H1 (cell line): ENCODE measurements around the gene WDR1. TPM values are rescaled to one million over a fixed set of nuclear protein-coding genes. Genes with fewer than 3 reads are reported as not detected.

Experiments
- CTCF ChIA-PET: fragments of 300-600 bp; sonication (Branson Sonifier 250); formaldehyde crosslinking; loops from one replicate; lab custom pipeline; 2021; ENCODE audit not compliant: partially characterized antibody; lab: Charles Lee
- POLR2A ChIA-PET: fragments of 300-600 bp; sonication (Branson Sonifier 250); formaldehyde crosslinking; loops from one replicate; lab custom pipeline; 2021; ENCODE audit warnings: inconsistent platforms; ENCODE audit not compliant: partially characterized antibody; lab: Charles Lee
- DNase-seq, 2 experiments: peaks; one replicate each; pipeline versions ENCODE4 v3.0.0 to v3.0.0-alpha.2; 2010 to 2022; ENCODE audit warnings: low spot score in 2 of 2, low read depth in 1 of 2, mixed read lengths in 1 of 2
- FAIRE-seq: peaks from 2 replicates; lab custom pipeline; 2011; peaks lifted over from hg19 to GRCh38; lab: Jason Lieb, UNC
- H2AFZ ChIP-seq: 2 replicates; pipeline ENCODE4 v1.8.1; 2012; ENCODE audit warnings: low read length, inconsistent platforms
- H2AK5ac ChIP-seq: 2 replicates; pipeline ENCODE4 v1.6.1; 2013; ENCODE audit warnings: low read depth, low read length
- H2BK120ac ChIP-seq: replicated peaks from 2 replicates; pipeline ENCODE3; 2013; ENCODE audit warnings: low read depth, low read length, inconsistent platforms
- H2BK12ac ChIP-seq: 2 replicates; pipeline ENCODE4 v1.6.1; 2013; ENCODE audit warnings: low read depth, low read length
- H2BK15ac ChIP-seq: 2 replicates; pipeline ENCODE4 v1.6.1; 2013; ENCODE audit warnings: low read length
- H2BK20ac ChIP-seq: 2 replicates; pipeline ENCODE4 v1.6.1; 2013; ENCODE audit warnings: low read length
- H2BK5ac ChIP-seq: 2 replicates; pipeline ENCODE4 v1.6.1; 2013; ENCODE audit warnings: low read depth, low read length
- H3K14ac ChIP-seq: 2 replicates; pipeline ENCODE4 v1.6.1; 2013; ENCODE audit warnings: inconsistent platforms; ENCODE audit not compliant: insufficient read length
- H3K18ac ChIP-seq: 2 replicates; pipeline ENCODE4 v1.6.1; 2013; ENCODE audit warnings: low read length; ENCODE audit errors: extremely low read depth
- H3K23ac ChIP-seq: 2 replicates; pipeline ENCODE4 v1.6.1; 2013; ENCODE audit warnings: inconsistent platforms; ENCODE audit not compliant: insufficient read length
- H3K23me2 ChIP-seq: 2 replicates; pipeline ENCODE4 v1.6.1; 2013; ENCODE audit warnings: low read depth, low read length
- H3K27ac ChIP-seq: 2 replicates; pipeline ENCODE4 v1.6.1; 2011; ENCODE audit warnings: low read depth, low read length, inconsistent platforms
- H3K27me3 ChIP-seq, 4 experiments: replicated peaks in 1 of 4; 1 replicate in 1 of 4; 2 replicates in 3 of 4; pipeline versions ENCODE4 v1.6.1 to v1.8.1; 2011 to 2013; ENCODE audit warnings: low read length in 3 of 4, mild to moderate bottlenecking in 3 of 4, inconsistent platforms in 2 of 4, mixed read lengths in 2 of 4, moderate library complexity in 1 of 4; ENCODE audit not compliant: control insufficient read depth in 3 of 4, insufficient read depth in 3 of 4; ENCODE audit errors: extremely low read depth in 1 of 4
- H3K36me3 ChIP-seq, 4 experiments: 2 replicates each; pipeline versions ENCODE4 v1.6.1 to v1.8.1; 2011 to 2013; ENCODE audit warnings: mild to moderate bottlenecking in 4 of 4, low read length in 3 of 4, moderate library complexity in 2 of 4, control low read depth in 1 of 4, inconsistent platforms in 1 of 4; ENCODE audit not compliant: insufficient read depth in 4 of 4, control insufficient read depth in 2 of 4
- H3K4ac ChIP-seq: replicated peaks from 2 replicates; pipeline ENCODE3; 2013; ENCODE audit warnings: low read length, low read depth, mixed read lengths, inconsistent platforms; ENCODE audit not compliant: insufficient read length
- H3K4me1 ChIP-seq, 4 experiments: replicated peaks in 1 of 4; 1 replicate in 1 of 4; 2 replicates in 3 of 4; pipeline versions ENCODE4 v1.6.1 to v1.8.1; 2011 to 2013; ENCODE audit warnings: low read length in 3 of 4, inconsistent platforms in 2 of 4, mixed read lengths in 1 of 4; ENCODE audit not compliant: insufficient read depth in 4 of 4, control insufficient read depth in 3 of 4
- H3K4me2 ChIP-seq, 2 experiments: 2 replicates each; pipeline versions ENCODE4 v1.6.1 to v1.8.1; 2011 to 2013; ENCODE audit warnings: low read depth in 2 of 2, low read length in 2 of 2, control low read depth in 1 of 2, inconsistent platforms in 1 of 2, mild to moderate bottlenecking in 1 of 2; ENCODE audit not compliant: insufficient read depth in 1 of 2
- H3K4me3 ChIP-seq, 4 experiments: fragments of 200-600, 300-600 bp in 1 of 4; sonication (generic), shearing (Covaris generic), sonication (Bioruptor Twin) in 1 of 4; 2 replicates each; pipeline versions ENCODE4 v1.5.1 to v1.8.1; 2011 to 2016; ENCODE audit warnings: low read length in 4 of 4, low read depth in 3 of 4, control low read depth in 2 of 4, inconsistent platforms in 2 of 4, mild to moderate bottlenecking in 2 of 4, mixed read lengths in 1 of 4, moderate library complexity in 1 of 4; ENCODE audit not compliant: insufficient read depth in 2 of 4; ENCODE audit errors: extremely low read depth in 1 of 4
- H3K56ac ChIP-seq: replicated peaks from 2 replicates; pipeline ENCODE3; 2013; ENCODE audit warnings: low read depth, mild to moderate bottlenecking, mixed read lengths, low read length, inconsistent platforms; ENCODE audit not compliant: insufficient read length
- H3K79me1 ChIP-seq: 2 replicates; pipeline ENCODE4 v1.6.1; 2013; ENCODE audit warnings: low read depth, low read length, control low read depth
- H3K79me2 ChIP-seq, 2 experiments: 2 replicates each; pipeline versions ENCODE4 v1.6.1 to v1.8.1; 2012 to 2013; ENCODE audit warnings: low read length in 2 of 2, mild to moderate bottlenecking in 2 of 2, inconsistent platforms in 1 of 2; ENCODE audit not compliant: insufficient read depth in 2 of 2, control insufficient read depth in 1 of 2
- H3K9ac ChIP-seq, 4 experiments: replicated peaks in 1 of 4; 1 replicate in 1 of 4; 2 replicates in 3 of 4; pipeline versions ENCODE4 v1.6.1 to v1.8.1; 2011 to 2013; ENCODE audit warnings: low read depth in 3 of 4, low read length in 3 of 4, control low read depth in 2 of 4, mild to moderate bottlenecking in 2 of 4, moderate library complexity in 2 of 4, inconsistent platforms in 1 of 4; ENCODE audit errors: extremely low read depth in 1 of 4
- H3K9me3 ChIP-seq, 2 experiments: 2 replicates each; pipeline versions ENCODE4 v1.6.1 to v1.8.1; 2012 to 2013; ENCODE audit warnings: mild to moderate bottlenecking in 2 of 2, moderate library complexity in 2 of 2, control low read depth in 1 of 2, inconsistent platforms in 1 of 2, low read depth in 1 of 2, low read length in 1 of 2, mixed read lengths in 1 of 2; ENCODE audit not compliant: insufficient read depth in 2 of 2
- H4K20me1 ChIP-seq, 2 experiments: replicated peaks in 1 of 2; 2 replicates each; pipeline versions ENCODE3 to v1.8.1; 2011 to 2013; ENCODE audit warnings: inconsistent platforms in 2 of 2, low read length in 2 of 2, mild to moderate bottlenecking in 1 of 2; ENCODE audit not compliant: insufficient read depth in 2 of 2, control insufficient read depth in 1 of 2
- H4K5ac ChIP-seq: 2 replicates; pipeline ENCODE4 v1.6.1; 2013; ENCODE audit warnings: low read length, low read depth, mixed read lengths, inconsistent platforms; ENCODE audit not compliant: insufficient read length
- H4K8ac ChIP-seq: 2 replicates; pipeline ENCODE4 v1.8.0; 2013; ENCODE audit warnings: mild to moderate bottlenecking, moderate library complexity, low read length, inconsistent platforms; ENCODE audit not compliant: insufficient read depth; ENCODE audit errors: extremely low read depth
- H4K91ac ChIP-seq: replicated peaks from 2 replicates; pipeline ENCODE3; 2013; ENCODE audit warnings: low read length, mixed read lengths, inconsistent platforms; ENCODE audit not compliant: insufficient read length
- CHD1 ChIP-seq: IDR thresholded peaks from 2 replicates; pipeline ENCODE4 v1.6.1; 2012; ENCODE audit warnings: low read depth, low read length, improper control_type of control experiment
- E2F6 ChIP-seq: IDR thresholded peaks from 2 replicates; pipeline ENCODE4 v1.6.1; 2012; ENCODE audit warnings: inconsistent platforms
- NANOG ChIP-seq: IDR thresholded peaks from 2 replicates; pipeline ENCODE4 v1.6.1; 2011; ENCODE audit warnings: low read length, low read depth, mild to moderate bottlenecking, inconsistent platforms; ENCODE audit not compliant: insufficient read depth, poor library complexity, severe bottlenecking
- NRF1 ChIP-seq: IDR thresholded peaks from 2 replicates; pipeline ENCODE4 v1.6.1; 2011; ENCODE audit warnings: mild to moderate bottlenecking, low read depth, low read length, improper control_type of control experiment
- SP1 ChIP-seq: IDR thresholded peaks from 2 replicates; pipeline ENCODE4 v1.6.1; 2011; ENCODE audit warnings: low read depth, low read length
- SUZ12 ChIP-seq: fragments of 200-600 bp; sonication (generic); IDR thresholded peaks from 2 replicates; pipeline ENCODE4 v1.6.1; 2012; ENCODE audit warnings: mild to moderate bottlenecking, inconsistent platforms, low read length, moderate library complexity, mixed read lengths
- TAF7 ChIP-seq: optimal IDR thresholded peaks from 2 replicates; pipeline ENCODE3; 2011; ENCODE audit warnings: low read depth, mild to moderate bottlenecking, inconsistent platforms, low read length, moderate library complexity, borderline replicate concordance
- WGBS, 2 experiments: shearing (Covaris generic) in 1 of 2; methylation state at CpG; one replicate each; pipeline versions ENCODE4 v1.1.6 to v1.1.7; 2013 to 2015; ENCODE audit warnings: low lambda C conversion rate in 2 of 2, mixed read lengths in 2 of 2, inconsistent platforms in 1 of 2, low coverage in 1 of 2, missing lambda C conversion rate in 1 of 2; ENCODE audit not compliant: insufficient replicate concordance in 2 of 2, insufficient coverage in 1 of 2, insufficient read length in 1 of 2; ENCODE audit errors: extremely low coverage in 1 of 2, missing lambda C conversion rate in 1 of 2; 5-methylcytosine and 5-hydroxymethylcytosine counted together
- polyA plus RNA-seq, 7 experiments: library from polyadenylated mRNA; depleted of rRNA in 3 of 7; stranded (reverse) in 5 of 7; unstranded in 2 of 7; fragments of >200 nt in 5 of 7; fragments of 200-250 nt in 2 of 7; gene quantifications; 1 replicate in 5 of 7; 2 replicates in 1 of 7; 4 replicates in 1 of 7; pipeline versions ENCODE4 v1.2.1 to v1.2.3, GENCODE V29; 2011 to 2013; ENCODE audit warnings: missing spikeins in 2 of 7, mixed read lengths in 2 of 7
- total RNA-seq: library from RNA; stranded (reverse); fragmentation: NEBNext Ultra II Directional; extraction: Animal tissue kit (Norgen Biotek cat#: 25700); gene quantifications from 2 replicates; pipeline ENCODE4 v1.2.1, GENCODE V29; 2021

Gene WDR1
- total and polyA plus RNA-seq, 2 of the 8 experiments (the other 6 are each of a cell fraction or from before 2014, with no cell fraction given), result 315 to 377 TPM

GRCh38 chr4:10134141-10134540 lies 17.5 kb upstream of the WDR1 start:
- Histone ChIP-seq H4K91ac (no peak overlapping the region), H3K79me1 (no peaks in the 10 kb centered on the region), H2BK12ac (no peak overlapping the region), H3K14ac (no peak overlapping the region), H3K27ac (no peak overlapping the region), H4K8ac (no peak overlapping the region), H3K9ac (no peak overlapping the region), H4K5ac (no peak overlapping the region), H3K36me3 (no peaks in the 10 kb centered on the region), H2BK120ac (no peak overlapping the region), H3K18ac (no peak overlapping the region), H2AK5ac (no peak overlapping the region), H3K27me3 (no peaks in the 10 kb centered on the region; a peak in 1 of 7 replicates), H3K9me3 (no peaks in the 10 kb centered on the region; a peak in 1 of 4 replicates), H2BK15ac (no peak overlapping the region), H3K4me1 (no peaks in the 10 kb centered on the region; a peak in 1 of 7 replicates), H3K56ac (no peak overlapping the region), H2AFZ (no peak overlapping the region), H3K4me2 (no peak overlapping the region), H2BK5ac (no peak overlapping the region), H3K23me2 (no peaks in the 10 kb centered on the region), H3K4me3 (no peak overlapping the region), H3K4ac (no peak overlapping the region), H2BK20ac (no peak overlapping the region), H3K79me2 (no peaks in the 10 kb centered on the region), H4K20me1 (no peaks in the 10 kb centered on the region), H3K23ac (no peak overlapping the region)
- DNase-seq (no peak), FAIRE-seq (no peak)
- CTCF ChIA-PET, result interaction anchor here (1.0 to 2.0 kb wide), 2 partner anchors 10 to 15 kb away, joined by 3 to 10 read pairs; no protein-coding TSS in a partner anchor
- 91% methylated on average over 5 of the region's 5 CpGs; no CpG with 5 or more reads in 1 of the 2 experiments for WGBS, 2 experiments
- POLR2A ChIA-PET, result interaction anchor here (1.0 to 6.8 kb wide), 2 partner anchors 12 to 15 kb away, joined by 3 to 63 read pairs; partner anchors contain the start of gene WDR1
- TF ChIP-seq NRF1 (no peak), SP1 (no peak), E2F6 (no peak), SUZ12 (no peak), TAF7 (no peak), CHD1 (no peak), NANOG (no peak)
